ENCODE data around the gene NRF1. TPM values are rescaled to one million over a fixed set of nuclear protein-coding genes. Genes with fewer than 3 reads are reported as not detected.

NRF1 gene
- total RNA-seq, 1 experiment from 2014 or later = 13.6 TPM

DNA sequence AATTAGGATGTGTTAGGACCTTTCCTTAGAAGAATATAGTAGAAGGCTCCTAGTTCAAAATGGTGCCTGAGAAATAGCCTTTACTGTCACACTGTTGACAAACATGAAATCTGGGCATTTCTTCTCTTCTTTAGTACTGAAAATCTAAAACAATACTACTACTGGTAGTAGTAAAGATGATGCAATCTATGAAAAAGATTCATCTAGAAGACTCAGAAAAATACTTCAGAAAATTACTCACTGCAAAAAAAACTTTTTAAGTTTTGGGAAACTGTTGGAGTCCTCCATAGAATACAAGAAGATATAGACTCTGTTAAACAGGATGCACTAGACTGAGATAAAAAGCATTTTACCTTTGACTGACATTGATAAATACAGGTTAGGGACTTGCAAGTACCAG, 67.1 kb downstream of the NRF1 start:
- TF ChIP-seq, protein P1, sequence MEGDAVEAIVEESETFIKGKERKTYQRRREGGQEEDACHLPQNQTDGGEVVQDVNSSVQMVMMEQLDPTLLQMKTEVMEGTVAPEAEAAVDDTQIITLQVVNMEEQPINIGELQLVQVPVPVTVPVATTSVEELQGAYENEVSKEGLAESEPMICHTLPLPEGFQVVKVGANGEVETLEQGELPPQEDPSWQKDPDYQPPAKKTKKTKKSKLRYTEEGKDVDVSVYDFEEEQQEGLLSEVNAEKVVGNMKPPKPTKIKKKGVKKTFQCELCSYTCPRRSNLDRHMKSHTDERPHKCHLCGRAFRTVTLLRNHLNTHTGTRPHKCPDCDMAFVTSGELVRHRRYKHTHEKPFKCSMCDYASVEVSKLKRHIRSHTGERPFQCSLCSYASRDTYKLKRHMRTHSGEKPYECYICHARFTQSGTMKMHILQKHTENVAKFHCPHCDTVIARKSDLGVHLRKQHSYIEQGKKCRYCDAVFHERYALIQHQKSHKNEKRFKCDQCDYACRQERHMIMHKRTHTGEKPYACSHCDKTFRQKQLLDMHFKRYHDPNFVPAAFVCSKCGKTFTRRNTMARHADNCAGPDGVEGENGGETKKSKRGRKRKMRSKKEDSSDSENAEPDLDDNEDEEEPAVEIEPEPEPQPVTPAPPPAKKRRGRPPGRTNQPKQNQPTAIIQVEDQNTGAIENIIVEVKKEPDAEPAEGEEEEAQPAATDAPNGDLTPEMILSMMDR (conservative IDR thresholded peaks at IDR 0.05; ENCODE audit: low read depth, low read length) = no peak
- no peak for TF ChIP-seq EZH2phosphoT487 (IDR thresholded peaks at IDR 0.05; ENCODE audit: borderline replicate concordance, low read length)
- TF ChIP-seq EZH2 (IDR thresholded peaks at IDR 0.05; ENCODE audit: low read length, unreplicated experiment) = no peak
- Histone ChIP-seq H3K9me3 (ENCODE audit: low read length) (no peaks in the 10 kb centered on the region), H3K36me3 (ENCODE audit: low read depth, low read length) (peaks cover 33% of the 10 kb centered on the region), H3K4me1 (ENCODE audit: insufficient read depth, low read length) (no peaks in the 10 kb centered on the region), H3K27me3 (ENCODE audit: low read length) (no peaks in the 10 kb centered on the region), H3K27ac (ENCODE audit: low read length) (no peak overlapping the region), H3K4me2 (ENCODE audit: low read length) (no peak overlapping the region), H2AFZ (ENCODE audit: low read length) (no peak overlapping the region), H3F3A (ENCODE audit: low read length, unreplicated experiment) (no peaks in the 10 kb centered on the region), H3K79me2 (ENCODE audit: low read length) (no peaks in the 10 kb centered on the region), H3K9me2 (replicated peaks; ENCODE audit: low read length) (no peaks in the 10 kb centered on the region), H4K20me1 (ENCODE audit: low read length) (no peaks in the 10 kb centered on the region), H3K4me3 (ENCODE audit: low read length) (no peak overlapping the region), H3K9ac (ENCODE audit: low read length) (no peak overlapping the region)
- BruUV-seq (replicated peaks) = no TSS peak
- ChIA-PET POLR2A (ENCODE audit: unreplicated experiment) (no interaction called here), CTCF (no interaction called here)
- DNase-seq (no peak), ATAC-seq (no peak)
- intact Hi-C loops (cut with micrococcal nuclease) = no loop called here

DNA sequence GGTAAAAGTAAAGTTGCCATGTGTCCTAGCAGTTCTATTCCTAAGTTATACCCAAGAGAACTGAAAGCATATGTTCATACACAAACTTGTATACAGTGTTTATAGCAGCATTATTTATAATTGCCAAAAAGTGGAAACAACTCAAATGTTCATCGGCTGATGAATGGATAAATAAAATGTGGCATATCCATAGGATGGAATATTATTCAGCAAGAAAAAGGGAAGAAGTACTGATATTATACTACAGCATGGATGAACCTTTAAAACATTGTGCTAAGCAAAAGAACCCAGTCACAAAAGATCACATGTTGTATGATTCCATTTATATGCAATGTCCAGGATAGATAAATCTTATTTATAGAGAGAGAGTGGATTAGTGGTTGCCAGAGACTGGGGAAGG, 68.9 kb downstream of the NRF1 start:
- H3K4me1 ChIP-seq (ENCODE audit: insufficient read depth, low read length) = no peaks in the 10 kb centered on the region
- BruUV-seq (replicated peaks) = no TSS peak
- ChIA-PET POLR2A (ENCODE audit: unreplicated experiment) (no interaction called here), CTCF (no interaction called here)
- H3K4me2 ChIP-seq (ENCODE audit: low read length) = no peak overlapping the region
- no peak for ATAC-seq
- no peak overlapping the region for H3K9ac ChIP-seq (ENCODE audit: low read length)
- DNase-seq = no peak
- H3K36me3 ChIP-seq (ENCODE audit: low read depth, low read length) = peaks cover 19% of the 10 kb centered on the region
- no peaks in the 10 kb centered on the region for H3F3A ChIP-seq (ENCODE audit: low read length, unreplicated experiment)
- H4K20me1 ChIP-seq (ENCODE audit: low read length) = no peaks in the 10 kb centered on the region
- no peaks in the 10 kb centered on the region for H3K27me3 ChIP-seq (ENCODE audit: low read length)
- no peak overlapping the region for H2AFZ ChIP-seq (ENCODE audit: low read length)
- no peak overlapping the region for H3K4me3 ChIP-seq (ENCODE audit: low read length)
- H3K27ac ChIP-seq (ENCODE audit: low read length) = no peak overlapping the region
- no peaks in the 10 kb centered on the region for H3K9me2 ChIP-seq (replicated peaks; ENCODE audit: low read length)
- intact Hi-C loops (cut with micrococcal nuclease) = no loop called here
- no peaks in the 10 kb centered on the region for H3K79me2 ChIP-seq (ENCODE audit: low read length)
- TF ChIP-seq EZH2 (IDR thresholded peaks at IDR 0.05; ENCODE audit: low read length, unreplicated experiment) (no peak), EZH2phosphoT487 (IDR thresholded peaks at IDR 0.05; ENCODE audit: borderline replicate concordance, low read length) (no peak)
- TF ChIP-seq, protein P1 (conservative IDR thresholded peaks at IDR 0.05; ENCODE audit: low read depth, low read length) = no peak
- H3K9me3 ChIP-seq (ENCODE audit: low read length) = no peaks in the 10 kb centered on the region

DNA sequence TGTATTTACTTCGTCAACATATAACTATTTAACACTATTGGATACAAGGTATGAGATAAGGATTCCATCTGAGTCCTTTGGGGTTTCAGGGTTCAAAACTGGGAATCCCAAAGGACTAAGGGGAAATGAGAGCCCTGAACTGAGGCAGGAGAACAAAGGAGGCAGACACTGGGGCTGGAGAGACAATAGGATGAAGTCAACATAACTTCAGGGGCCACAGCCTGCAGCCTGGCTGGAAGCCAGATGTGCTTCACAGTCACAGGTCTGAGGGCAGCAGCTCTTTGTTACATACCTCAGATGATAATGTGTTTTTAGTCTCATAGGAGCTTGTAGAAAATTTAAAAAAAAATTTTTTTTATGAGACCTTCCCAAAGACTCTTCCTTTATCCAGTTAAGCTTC, 73.3 kb downstream of the NRF1 start:
- no peak overlapping the region for H3K9ac ChIP-seq (ENCODE audit: low read length)
- H3K4me3 ChIP-seq (ENCODE audit: low read length) = no peak overlapping the region
- peaks cover 6% of the 10 kb centered on the region for H3K4me1 ChIP-seq (ENCODE audit: insufficient read depth, low read length)
- no peak overlapping the region for H3K4me2 ChIP-seq (ENCODE audit: low read length)
- ATAC-seq (no peak), DNase-seq (no peak)
- no peak overlapping the region for H3K27ac ChIP-seq (ENCODE audit: low read length)
- H3F3A ChIP-seq (ENCODE audit: low read length, unreplicated experiment) = no peaks in the 10 kb centered on the region
- POLR2A ChIA-PET (ENCODE audit: unreplicated experiment) = no interaction called here
- no peak overlapping the region for H2AFZ ChIP-seq (ENCODE audit: low read length)
- H3K9me2 ChIP-seq (replicated peaks; ENCODE audit: low read length) = no peaks in the 10 kb centered on the region
- H3K36me3 ChIP-seq (ENCODE audit: low read depth, low read length) = peaks cover 5% of the 10 kb centered on the region; the same call in 1 of the 2 replicates
- TF ChIP-seq, protein P1 (conservative IDR thresholded peaks at IDR 0.05; ENCODE audit: low read depth, low read length) = no peak
- TF ChIP-seq EZH2 (IDR thresholded peaks at IDR 0.05; ENCODE audit: low read length, unreplicated experiment) (no peak), EZH2phosphoT487 (IDR thresholded peaks at IDR 0.05; ENCODE audit: borderline replicate concordance, low read length) (no peak)
- no peaks in the 10 kb centered on the region for H3K79me2 ChIP-seq (ENCODE audit: low read length)
- no peaks in the 10 kb centered on the region for H3K27me3 ChIP-seq (ENCODE audit: low read length)
- CTCF ChIA-PET = no interaction called here
- no TSS peak for BruUV-seq (replicated peaks)
- intact Hi-C loops (cut with micrococcal nuclease) = no loop called here
- H4K20me1 ChIP-seq (ENCODE audit: low read length) = no peaks in the 10 kb centered on the region
- no peaks in the 10 kb centered on the region for H3K9me3 ChIP-seq (ENCODE audit: low read length)
